Upper lobe of left lung (tissue), 6 donors: ENCODE results near the gene EVI5L. TPM values are rescaled to one million over a fixed set of nuclear protein-coding genes. Genes with fewer than 3 reads are reported as not detected.

Source experiments
- ATAC-seq, 2 donors: fragments of 200-7000 bp; cut with Tn5 transposase; one replicate each; pipeline ENCODE4 v1.9.1; 2022; ENCODE audit warnings: mild to moderate bottlenecking in 2 of 2, moderate library complexity in 2 of 2; ENCODE audit not compliant: low FRiP score in 2 of 2
- DNase-seq, 2 donors: peaks; one replicate each; pipeline ENCODE4 v3.0.0-alpha.2; 2019 to 2020
- H3K27ac ChIP-seq, 4 donors: fragments of 200-600 bp; sonication (generic); one replicate each; pipeline ENCODE4 v1.5.1; 2016 to 2019
- H3K27me3 ChIP-seq, 4 donors: fragments of 200-600 bp; sonication (generic); one replicate each; pipeline ENCODE4 v1.5.1; 2017 to 2019
- H3K36me3 ChIP-seq, 4 donors: fragments of 200-600 bp; sonication (generic); one replicate each; pipeline ENCODE4 v1.5.1; 2016 to 2019
- H3K4me1 ChIP-seq, 4 donors: fragments of 200-600 bp; sonication (generic); one replicate each; pipeline ENCODE4 v1.5.1; 2018 to 2019
- H3K4me3 ChIP-seq, 4 donors: fragments of 200-600 bp; sonication (generic); one replicate each; pipeline ENCODE4 v1.5.1; 2017 to 2019; ENCODE audit warnings: mild to moderate bottlenecking in 2 of 4, moderate library complexity in 1 of 4
- H3K9me3 ChIP-seq, 4 donors: fragments of 200-600 bp; sonication (generic); one replicate each; pipeline ENCODE4 v1.5.1; 2018 to 2019
- EP300 ChIP-seq, 4 donors: sonication (generic); formaldehyde crosslinking; IDR thresholded peaks; one replicate each; pipeline ENCODE4 v1.5.1; 2017; ENCODE audit warnings: antibody characterized with exemption in 4 of 4, control low read depth in 2 of 4
- POLR2A ChIP-seq, 4 donors: fragments of 450-650 bp; IDR thresholded peaks; one replicate each; pipeline ENCODE4 v1.5.1; 2016 to 2017; ENCODE audit warnings: antibody characterized with exemption in 4 of 4, mild to moderate bottlenecking in 2 of 4
- POLR2AphosphoS5 ChIP-seq, 2 donors: sonication (generic); formaldehyde crosslinking; IDR thresholded peaks; one replicate each; pipeline ENCODE4 v1.5.1; 2017; ENCODE audit warnings: antibody characterized with exemption in 2 of 2
- WGBS, 2 donors: methylation state at CpG; one replicate each; pipeline ENCODE4 v1.1.5; 2017 to 2018; 5-methylcytosine and 5-hydroxymethylcytosine counted together
- total RNA-seq, 6 donors: library from RNA; depleted of rRNA in 4 of 6; stranded (reverse); fragments of >200 nt in 4 of 6; gene quantifications; one replicate each; pipeline versions ENCODE4 v1.1.0 to v1.2.1, GENCODE V29; 2016 to 2021
- TF ChIP-seq, protein P1 (sequence below), 6 experiments: fragments of 450-650 bp in 4 of 6; fragments of 200-600 bp in 2 of 6; sonication (generic) in 2 of 6; IDR thresholded peaks; one replicate each; pipeline ENCODE4 v1.5.1; 2016 to 2019; ENCODE audit warnings: antibody characterized with exemption in 6 of 6
- donor health status: DM: no; HTN: no; CAD: no; lungs with moderate emphysema.
- donor health status: DM: no; HTN: yes; CAD: no; lungs with severe emphysema.

The EVI5L gene
- total RNA-seq, 6 donors from 2014 or later, result 12.0 to 24.1 (median 15.6) TPM

DNA sequence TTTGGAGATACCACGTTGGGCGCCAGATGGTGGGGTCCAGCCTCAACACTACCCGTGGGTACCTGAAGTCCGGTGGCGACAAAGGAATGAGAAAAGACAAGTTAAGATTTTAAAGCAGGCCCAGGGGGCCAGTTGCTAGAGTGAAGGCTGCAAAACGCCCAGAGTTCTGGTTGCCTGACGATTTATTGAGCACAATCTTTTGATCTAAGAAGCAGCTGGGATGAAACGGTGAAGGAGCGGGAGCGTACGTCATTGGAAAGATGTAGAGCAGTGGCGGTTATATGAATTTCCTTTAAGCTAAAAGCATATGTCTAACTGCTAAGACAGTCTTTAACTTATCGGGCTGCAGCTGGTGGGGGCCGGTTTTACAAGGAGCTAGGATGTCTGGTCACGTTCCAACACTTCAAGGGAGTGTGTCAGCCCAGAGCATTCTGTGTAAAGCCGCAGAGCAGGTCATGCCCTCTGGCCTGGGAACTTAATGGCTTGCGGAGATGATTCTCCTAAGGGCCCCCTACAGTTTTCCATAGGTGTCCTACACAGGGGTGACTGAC lies 28.9 kb upstream of the EVI5L start:
- 88 to 94% methylated on average over 17 of the region's 17 CpGs for WGBS, 2 donors
- H3K4me3 ChIP-seq, result no peak overlapping the region
- H3K9me3 ChIP-seq, result no peaks in the 10 kb centered on the region
- H3K27ac ChIP-seq, result no peak overlapping the region
- H3K27me3 ChIP-seq, result no peaks in the 10 kb centered on the region
- TF ChIP-seq, protein P1, sequence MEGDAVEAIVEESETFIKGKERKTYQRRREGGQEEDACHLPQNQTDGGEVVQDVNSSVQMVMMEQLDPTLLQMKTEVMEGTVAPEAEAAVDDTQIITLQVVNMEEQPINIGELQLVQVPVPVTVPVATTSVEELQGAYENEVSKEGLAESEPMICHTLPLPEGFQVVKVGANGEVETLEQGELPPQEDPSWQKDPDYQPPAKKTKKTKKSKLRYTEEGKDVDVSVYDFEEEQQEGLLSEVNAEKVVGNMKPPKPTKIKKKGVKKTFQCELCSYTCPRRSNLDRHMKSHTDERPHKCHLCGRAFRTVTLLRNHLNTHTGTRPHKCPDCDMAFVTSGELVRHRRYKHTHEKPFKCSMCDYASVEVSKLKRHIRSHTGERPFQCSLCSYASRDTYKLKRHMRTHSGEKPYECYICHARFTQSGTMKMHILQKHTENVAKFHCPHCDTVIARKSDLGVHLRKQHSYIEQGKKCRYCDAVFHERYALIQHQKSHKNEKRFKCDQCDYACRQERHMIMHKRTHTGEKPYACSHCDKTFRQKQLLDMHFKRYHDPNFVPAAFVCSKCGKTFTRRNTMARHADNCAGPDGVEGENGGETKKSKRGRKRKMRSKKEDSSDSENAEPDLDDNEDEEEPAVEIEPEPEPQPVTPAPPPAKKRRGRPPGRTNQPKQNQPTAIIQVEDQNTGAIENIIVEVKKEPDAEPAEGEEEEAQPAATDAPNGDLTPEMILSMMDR (IDR thresholded peaks at IDR 0.05), result no peak
- TF ChIP-seq EP300 (IDR thresholded peaks at IDR 0.05) (no peak), POLR2A (IDR thresholded peaks at IDR 0.05) (no peak), POLR2AphosphoS5 (IDR thresholded peaks at IDR 0.05) (no peak)
- H3K36me3 ChIP-seq, result no peaks in the 10 kb centered on the region
- DNase-seq (no peak), ATAC-seq (no peak)
- peaks cover 6 to 24% (median 11%) of the 10 kb centered on the region in 4 donors for H3K4me1 ChIP-seq

DNA sequence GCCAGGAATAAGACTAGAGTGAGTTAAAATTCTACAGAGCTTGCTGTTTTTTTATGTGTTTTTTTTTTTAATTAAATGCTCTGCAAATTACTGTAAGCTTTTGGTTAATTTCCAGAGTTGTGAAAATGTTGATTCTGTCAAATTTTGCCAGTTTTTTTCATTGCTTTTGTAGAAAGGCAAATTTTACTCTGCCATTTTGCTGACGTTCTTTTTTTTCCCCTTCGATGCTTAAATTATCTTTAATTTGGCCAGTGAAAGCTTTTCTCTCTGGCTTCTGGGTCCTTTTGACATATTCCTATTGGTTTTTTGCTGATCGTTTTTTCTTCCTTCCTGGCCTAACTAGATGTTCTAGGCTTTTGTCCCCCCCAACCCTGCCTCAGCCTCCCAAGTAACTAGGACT lies 23.8 kb upstream of the EVI5L start:
- Histone ChIP-seq H3K4me1 (peaks cover 0 to 9% (median 0%) of the 10 kb centered on the region in 4 donors), H3K27ac (no peak overlapping the region), H3K36me3 (no peaks in the 10 kb centered on the region), H3K27me3 (no peaks in the 10 kb centered on the region), H3K9me3 (peaks cover 0 to 7% (median 2%) of the 10 kb centered on the region in 4 donors), H3K4me3 (no peak overlapping the region)
- TF ChIP-seq POLR2AphosphoS5 (IDR thresholded peaks at IDR 0.05), result no peak
- ATAC-seq (no peak), DNase-seq (no peak)
- WGBS, 2 donors, result 80 to 81% methylated on average over 3 of the region's 3 CpGs

DNA sequence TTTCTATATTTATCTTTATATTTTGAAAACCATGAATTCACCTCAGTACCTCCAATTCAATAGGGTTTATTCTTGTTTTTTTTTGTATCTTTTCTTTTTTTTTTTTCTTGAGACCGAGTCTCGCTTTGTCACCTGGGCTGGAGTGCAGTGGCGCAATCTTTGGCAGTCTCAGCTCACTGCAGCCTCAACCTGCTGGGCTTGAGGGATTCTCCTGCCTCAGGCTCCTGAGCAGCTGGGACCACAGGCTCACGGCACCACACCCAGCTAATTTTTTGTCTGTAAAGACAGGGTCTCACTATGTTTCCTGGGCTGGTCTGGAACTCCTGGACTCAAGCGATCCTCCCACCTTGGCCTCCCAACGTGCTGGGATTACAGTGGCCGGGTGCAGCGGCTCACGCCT lies 23.1 kb upstream of the EVI5L start:
- Histone ChIP-seq H3K4me3 (no peak overlapping the region), H3K9me3 (peaks cover 0 to 14% (median 3%) of the 10 kb centered on the region in 4 donors), H3K27ac (no peak overlapping the region), H3K36me3 (no peaks in the 10 kb centered on the region), H3K27me3 (no peaks in the 10 kb centered on the region), H3K4me1 (peaks cover 0 to 9% (median 0%) of the 10 kb centered on the region in 4 donors)
- TF ChIP-seq EP300 (IDR thresholded peaks at IDR 0.05) (no peak), POLR2A (IDR thresholded peaks at IDR 0.05) (no peak), POLR2AphosphoS5 (IDR thresholded peaks at IDR 0.05) (no peak)
- TF ChIP-seq, protein P1 (IDR thresholded peaks at IDR 0.05), result no peak
- DNase-seq, result peak in 1 of 2 donors; percentile 33
- ATAC-seq, result no peak
- WGBS, 2 donors, result 84 to 88% methylated on average over 9 of the region's 9 CpGs

DNA sequence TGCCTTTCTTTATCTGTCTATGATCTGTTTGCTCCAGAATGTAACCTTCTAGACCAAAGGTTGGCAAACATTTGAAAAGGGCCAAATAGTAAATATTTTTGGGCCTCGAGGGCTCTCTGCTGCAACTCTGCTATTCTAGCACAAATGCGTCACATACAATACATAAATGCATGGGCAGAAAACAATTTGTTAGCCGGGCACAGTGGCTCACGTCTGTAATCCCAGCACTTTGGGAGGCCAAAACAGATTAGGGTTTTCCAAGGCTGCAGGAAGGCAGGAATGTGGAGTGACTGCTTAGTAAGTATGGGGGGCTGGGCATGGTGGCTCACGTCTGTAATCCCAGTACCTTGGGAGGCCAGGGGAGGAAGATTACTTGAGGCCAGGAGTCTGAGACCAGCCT lies 21.9 kb upstream of the EVI5L start:
- TF ChIP-seq POLR2AphosphoS5 (IDR thresholded peaks at IDR 0.05) (no peak), EP300 (IDR thresholded peaks at IDR 0.05) (no peak), POLR2A (IDR thresholded peaks at IDR 0.05) (no peak)
- TF ChIP-seq, protein P1 (IDR thresholded peaks at IDR 0.05), result no peak
- no peak for DNase-seq
- 80 to 84% methylated on average over 5 of the region's 5 CpGs for WGBS, 2 donors
- ATAC-seq, result no peak
- Histone ChIP-seq H3K27me3 (no peaks in the 10 kb centered on the region), H3K36me3 (no peaks in the 10 kb centered on the region), H3K4me1 (peaks cover 0 to 9% (median 0%) of the 10 kb centered on the region in 4 donors), H3K9me3 (peaks cover 0 to 21% (median 6%) of the 10 kb centered on the region in 4 donors), H3K4me3 (no peak overlapping the region), H3K27ac (no peak overlapping the region)

DNA sequence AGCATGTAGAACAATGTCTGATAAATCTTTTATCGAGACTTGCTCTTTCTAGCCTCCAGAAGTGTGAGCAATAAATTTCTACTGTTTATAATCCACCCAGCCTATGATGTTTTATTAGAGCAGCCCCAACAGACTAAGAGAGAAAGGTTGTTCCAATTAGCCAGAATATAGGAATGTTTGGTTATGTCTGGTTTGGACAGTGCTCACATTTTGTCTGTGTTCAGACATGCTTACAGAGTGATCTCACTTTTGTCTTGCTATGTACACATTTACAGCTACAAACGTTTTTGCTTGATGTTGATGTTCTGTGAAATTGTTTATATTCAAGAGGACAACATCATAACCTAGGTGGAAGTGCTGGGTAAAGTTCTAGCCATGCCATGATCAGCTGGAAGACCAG lies 18.0 kb upstream of the EVI5L start:
- 58 to 59% methylated on average over 2 of the region's 2 CpGs for WGBS, 2 donors
- H3K36me3 ChIP-seq, result no peaks in the 10 kb centered on the region
- ATAC-seq (no peak), DNase-seq (no peak)
- no peak overlapping the region for H3K4me3 ChIP-seq
- peaks cover 2 to 24% (median 8%) of the 10 kb centered on the region in 4 donors for H3K9me3 ChIP-seq
- peaks cover 0 to 6% (median 0%) of the 10 kb centered on the region in 4 donors for H3K4me1 ChIP-seq
- H3K27me3 ChIP-seq, result no peaks in the 10 kb centered on the region
- H3K27ac ChIP-seq, result no peak overlapping the region
- TF ChIP-seq POLR2A (IDR thresholded peaks at IDR 0.05) (no peak), EP300 (IDR thresholded peaks at IDR 0.05) (no peak), POLR2AphosphoS5 (IDR thresholded peaks at IDR 0.05) (no peak)
- TF ChIP-seq, protein P1 (IDR thresholded peaks at IDR 0.05), result no peak
